ENCODE measurements around the gene ZNRF3. TPM values are rescaled to one million over a fixed set of nuclear protein-coding genes. Genes with fewer than 3 reads are reported as not detected.

The ZNRF3 gene
- polyA plus RNA-seq, 3 donors, result 0.13 TPM; not detected in 2

- no peak overlapping the region for H2AFZ ChIP-seq (ENCODE audit: insufficient read depth, low read depth, low read length, poor library complexity, severe bottlenecking)
- peaks cover 7 to 31% (median 23%) of the 10 kb centered on the region in 7 donors for H3K9me3 Mint-ChIP-seq
- no peaks in the 10 kb centered on the region for H4K20me1 ChIP-seq (ENCODE audit: insufficient read depth, low read length)
- H3K27me3 ChIP-seq (ENCODE audit: control insufficient read depth in 2 of 2, insufficient read depth in 2 of 2, low read length in 2 of 2), result no peaks in the 10 kb centered on the region
- H3K4me2 ChIP-seq (replicated peaks; ENCODE audit: extremely low read depth, low read length, poor library complexity, severe bottlenecking), result no peak overlapping the region
- peaks cover 6% of the 10 kb centered on the region for H3K4me1 Mint-ChIP-seq
- H3K27ac Mint-ChIP-seq, result no peak overlapping the region
- H3K4me3 Mint-ChIP-seq, result no peak overlapping the region
- peaks cover 0 to 4% of the 10 kb centered on the region in 2 donors for H3K4me1 ChIP-seq (ENCODE audit: control insufficient read depth in 1 of 2, insufficient read depth in 2 of 2, low read length in 2 of 2)
- no peak for DNase-seq
- peaks cover 19 to 25% of the 10 kb centered on the region in 2 donors for H3K9me3 ChIP-seq (replicated peaks in 1 of 2; ENCODE audit: control insufficient read depth in 1 of 2, insufficient read depth in 1 of 2, low read length in 2 of 2)
- H3K4me3 ChIP-seq (replicated peaks in 1 of 3; ENCODE audit: low read depth in 2 of 3, low read length in 3 of 3), result no peak overlapping the region
- no peaks in the 10 kb centered on the region for H3K27me3 Mint-ChIP-seq (ENCODE audit: low read depth in 3 of 3)
- no peak for TF ChIP-seq CTCF (IDR thresholded peaks at IDR 0.05)
- intact Hi-C loops (cut with micrococcal nuclease), result no loop called here
- no peaks in the 10 kb centered on the region for H3K36me3 Mint-ChIP-seq
- no peaks in the 10 kb centered on the region for H3K36me3 ChIP-seq (replicated peaks in 1 of 2; ENCODE audit: control insufficient read depth in 1 of 2, insufficient read depth in 2 of 2, low read length in 2 of 2)
- WGBS (ENCODE audit: insufficient coverage), result no CpG with 5 or more reads among the region's 2 CpGs
- H3K79me2 ChIP-seq (ENCODE audit: insufficient read depth, low read length), result no peaks in the 10 kb centered on the region
- no peak overlapping the region for H3K27ac ChIP-seq (ENCODE audit: low read depth in 1 of 2, low read length in 2 of 2)
- no peak overlapping the region for H3K9ac ChIP-seq (ENCODE audit: insufficient read depth, low read length, poor library complexity, severe bottlenecking)
Measured at GRCh38 chr22:28846994-28847393, 36.4 kb upstream of the ZNRF3 start.

- H3K4me1 Mint-ChIP-seq, result no peaks in the 10 kb centered on the region
- Histone ChIP-seq H4K20me1 (ENCODE audit: insufficient read depth, low read length) (no peaks in the 10 kb centered on the region), H3K27ac (ENCODE audit: low read depth in 1 of 2, low read length in 2 of 2) (no peak overlapping the region), H3K9me3 (replicated peaks in 1 of 2; ENCODE audit: control insufficient read depth in 1 of 2, insufficient read depth in 1 of 2, low read length in 2 of 2) (no peaks in the 10 kb centered on the region), H2AFZ (ENCODE audit: insufficient read depth, low read depth, low read length, poor library complexity, severe bottlenecking) (no peak overlapping the region), H3K4me1 (ENCODE audit: control insufficient read depth in 1 of 2, insufficient read depth in 2 of 2, low read length in 2 of 2) (no peaks in the 10 kb centered on the region), H3K36me3 (replicated peaks in 1 of 2; ENCODE audit: control insufficient read depth in 1 of 2, insufficient read depth in 2 of 2, low read length in 2 of 2) (no peaks in the 10 kb centered on the region), H3K79me2 (ENCODE audit: insufficient read depth, low read length) (no peaks in the 10 kb centered on the region), H3K4me3 (replicated peaks in 1 of 3; ENCODE audit: low read depth in 2 of 3, low read length in 3 of 3) (no peak overlapping the region), H3K27me3 (ENCODE audit: control insufficient read depth in 2 of 2, insufficient read depth in 2 of 2, low read length in 2 of 2) (no peaks in the 10 kb centered on the region), H3K9ac (ENCODE audit: insufficient read depth, low read length, poor library complexity, severe bottlenecking) (no peak overlapping the region), H3K4me2 (replicated peaks; ENCODE audit: extremely low read depth, low read length, poor library complexity, severe bottlenecking) (no peak overlapping the region)
- DNase-seq, result peak; percentile 34 to 51 (median 39)
- no peaks in the 10 kb centered on the region for H3K9me3 Mint-ChIP-seq
- no peak overlapping the region for H3K27ac Mint-ChIP-seq
- WGBS (ENCODE audit: insufficient coverage), result 0% methylated on average over 1 of the region's 6 CpGs
- no peak overlapping the region for H3K4me3 Mint-ChIP-seq
- intact Hi-C loops (cut with micrococcal nuclease), result loop anchor here (1.0 to 5.0 kb wide), 2 partner anchors 185 to 187 kb away; no protein-coding TSS in a partner anchor
- peak; percentile 88 for TF ChIP-seq CTCF (IDR thresholded peaks at IDR 0.05)
- H3K36me3 Mint-ChIP-seq, result no peaks in the 10 kb centered on the region
- peaks cover 0 to 4% (median 3%) of the 10 kb centered on the region in 3 donors for H3K27me3 Mint-ChIP-seq (ENCODE audit: low read depth in 3 of 3)
Measured at GRCh38 chr22:28855355-28856094, 27.8 kb upstream of the ZNRF3 start.
